Astrocyte (in vitro differentiated cells and primary cell): Measurements from ENCODE around the gene B2M. TPM values are rescaled to one million over a fixed set of nuclear protein-coding genes. Genes with fewer than 3 reads are reported as not detected.

Experiments used
- DNase-seq: peaks from one replicate; pipeline ENCODE4 v3.0.0-alpha.2; 2010; ENCODE audit warnings: low read depth
- FAIRE-seq: peaks from 2 replicates; lab custom pipeline; 2011; peaks lifted over from hg19 to GRCh38; lab: Jason Lieb, UNC
- H2AFZ ChIP-seq: 2 replicates; pipeline ENCODE4 v1.6.0; 2012; ENCODE audit warnings: low read depth, low read length, inconsistent platforms
- H3K27ac ChIP-seq: 2 replicates; pipeline ENCODE4 v1.5.1; 2011; ENCODE audit warnings: low read depth, low read length, inconsistent platforms
- H3K27me3 ChIP-seq: 2 replicates; pipeline ENCODE4 v1.6.0; 2011; ENCODE audit warnings: low read length, inconsistent platforms; ENCODE audit not compliant: insufficient read depth
- H3K36me3 ChIP-seq: 2 replicates; pipeline ENCODE4 v1.5.1; 2011; ENCODE audit warnings: low read length, inconsistent platforms; ENCODE audit not compliant: insufficient read depth
- H3K4me1 ChIP-seq: 2 replicates; pipeline ENCODE4 v1.5.1; 2011; ENCODE audit warnings: low read length, inconsistent platforms; ENCODE audit not compliant: insufficient read depth
- H3K4me2 ChIP-seq: 2 replicates; pipeline ENCODE4 v1.6.0; 2012; ENCODE audit warnings: low read length, inconsistent platforms
- H3K4me3 ChIP-seq: 2 replicates; pipeline ENCODE4 v1.5.1; 2011; ENCODE audit warnings: low read depth, mild to moderate bottlenecking, low read length, inconsistent platforms; ENCODE audit not compliant: insufficient read depth
- H3K79me2 ChIP-seq: 2 replicates; pipeline ENCODE4 v1.6.0; 2012; ENCODE audit warnings: mild to moderate bottlenecking, low read length, inconsistent platforms; ENCODE audit not compliant: insufficient read depth
- H3K9ac ChIP-seq: 2 replicates; pipeline ENCODE4 v1.6.0; 2012; ENCODE audit warnings: mild to moderate bottlenecking, low read length, inconsistent platforms
- H3K9me3 ChIP-seq: 2 replicates; pipeline ENCODE4 v1.5.1; 2012; ENCODE audit warnings: low read depth, mild to moderate bottlenecking, low read length, inconsistent platforms; ENCODE audit not compliant: insufficient read depth
- H4K20me1 ChIP-seq: 2 replicates; pipeline ENCODE4 v1.6.0; 2012; ENCODE audit warnings: low read length, inconsistent platforms; ENCODE audit not compliant: insufficient read depth
- H3K27ac Mint-ChIP-seq: one replicate; pipeline ENCODE4 v1.8.0; 2021; ENCODE audit warnings: mild to moderate bottlenecking, mixed read lengths; ENCODE audit not compliant: unreplicated experiment
- H3K27me3 Mint-ChIP-seq: one replicate; pipeline ENCODE4 v1.8.0; 2021; ENCODE audit warnings: low read depth, mixed read lengths; ENCODE audit not compliant: unreplicated experiment
- H3K36me3 Mint-ChIP-seq: one replicate; pipeline ENCODE4 v1.8.0; 2021; ENCODE audit warnings: low read depth, mixed read lengths; ENCODE audit not compliant: unreplicated experiment
- H3K4me1 Mint-ChIP-seq: one replicate; pipeline ENCODE4 v1.8.0; 2021; ENCODE audit warnings: low read depth, mixed read lengths; ENCODE audit not compliant: unreplicated experiment
- H3K4me3 Mint-ChIP-seq: one replicate; pipeline ENCODE4 v1.8.0; 2021; ENCODE audit warnings: mild to moderate bottlenecking, moderate library complexity, mixed read lengths; ENCODE audit not compliant: unreplicated experiment
- H3K9me3 Mint-ChIP-seq: one replicate; pipeline ENCODE4 v1.8.0; 2021; ENCODE audit warnings: mild to moderate bottlenecking, mixed read lengths; ENCODE audit not compliant: unreplicated experiment
- CTCF ChIP-seq: IDR thresholded peaks from 2 replicates; pipeline ENCODE4 v1.5.1; 2011; ENCODE audit warnings: low read depth, mild to moderate bottlenecking, inconsistent platforms, low read length, moderate library complexity; ENCODE audit not compliant: insufficient read depth
- EZH2 ChIP-seq: IDR thresholded peaks from 2 replicates; pipeline ENCODE4 v1.6.1; 2012; ENCODE audit warnings: mild to moderate bottlenecking, low read length, inconsistent platforms; ENCODE audit not compliant: insufficient read depth
- total RNA-seq: library from RNA; stranded (reverse); gene quantifications from 2 replicates; pipeline ENCODE4 v1.2.1, GENCODE V29; 2021

B2M gene
- total RNA-seq, 1 donor from 2014 or later: 1,708 TPM

DNA sequence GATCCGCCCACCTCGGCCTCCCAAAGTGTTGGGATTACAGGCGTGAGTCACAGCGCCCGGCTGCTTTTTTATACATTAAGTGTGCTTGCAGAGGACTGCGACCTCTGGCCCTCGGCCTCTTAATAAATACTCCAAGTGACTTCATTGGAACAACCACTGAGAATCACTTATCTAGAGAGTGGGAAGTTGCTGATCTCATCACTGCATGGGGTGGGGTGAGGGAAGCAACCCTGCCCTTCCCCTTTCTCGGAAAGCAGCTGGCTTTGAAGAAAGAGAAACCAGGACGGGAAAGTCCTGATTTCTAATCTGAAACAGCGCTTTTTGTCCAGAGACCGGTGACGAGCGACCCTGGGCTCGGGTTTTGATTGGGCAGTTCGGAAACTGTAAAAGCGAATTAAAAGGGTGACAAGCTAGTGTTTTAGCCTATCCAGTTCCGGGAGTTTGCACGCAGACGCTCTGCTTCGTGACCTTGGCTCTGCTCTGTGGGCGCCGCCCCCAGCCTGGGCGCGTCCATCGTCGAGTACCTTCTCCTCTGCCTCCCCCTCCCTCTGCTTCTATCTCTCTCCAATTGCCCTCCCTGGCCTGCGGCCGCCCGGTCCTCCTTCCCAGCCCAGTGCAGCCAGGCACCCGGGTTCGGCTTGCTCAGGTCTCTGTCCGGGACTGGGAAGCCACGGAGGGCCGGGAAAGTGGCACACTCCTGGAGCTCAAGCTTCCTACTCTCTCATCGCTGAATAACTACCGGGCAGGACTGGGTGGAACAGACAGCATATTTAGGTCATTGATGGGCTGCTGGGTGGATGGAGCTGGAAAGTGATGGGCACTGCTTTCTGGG, 17.5 kb downstream of the B2M start:
- no peak for FAIRE-seq
- TF ChIP-seq CTCF: no peak
- TF ChIP-seq EZH2: no peak
- Histone ChIP-seq H3K27me3 (no peaks in the 10 kb centered on the region), H3K4me1 (peaks cover 25% of the 10 kb centered on the region), H3K79me2 (peaks cover 9% of the 10 kb centered on the region), H3K27ac (peak overlapping the region; percentile 87), H2AFZ (peak overlapping the region; percentile 96), H3K4me3 (peak overlapping the region; percentile 89), H3K36me3 (no peaks in the 10 kb centered on the region), H4K20me1 (no peaks in the 10 kb centered on the region), H3K4me2 (peak overlapping the region; percentile 97), H3K9ac (peak overlapping the region; percentile 94), H3K9me3 (no peaks in the 10 kb centered on the region)
- H3K9me3 Mint-ChIP-seq: no peaks in the 10 kb centered on the region
- H3K4me3 Mint-ChIP-seq: peak overlapping the region; percentile 94
- peak; percentile 98 for DNase-seq
- peaks cover 22% of the 10 kb centered on the region for H3K4me1 Mint-ChIP-seq
- H3K36me3 Mint-ChIP-seq: no peaks in the 10 kb centered on the region
- H3K27me3 Mint-ChIP-seq: no peaks in the 10 kb centered on the region
- H3K27ac Mint-ChIP-seq: peak overlapping the region; percentile 96

GRCh38 chr15:44729408-44730127, 18.3 kb downstream of the B2M start:
- H3K27me3 ChIP-seq: no peaks in the 10 kb centered on the region
- peak; percentile 4 for DNase-seq
- H3K4me1 Mint-ChIP-seq: peaks cover 22% of the 10 kb centered on the region
- H3K4me3 Mint-ChIP-seq: peak overlapping the region; percentile 94
- peaks cover 9% of the 10 kb centered on the region for H3K79me2 ChIP-seq
- H3K4me3 ChIP-seq: peak overlapping the region; percentile 89
- H3K9me3 ChIP-seq: no peaks in the 10 kb centered on the region
- no peaks in the 10 kb centered on the region for H3K27me3 Mint-ChIP-seq
- H3K4me2 ChIP-seq: peak overlapping the region; percentile 97
- no peaks in the 10 kb centered on the region for H3K36me3 Mint-ChIP-seq
- H3K36me3 ChIP-seq: no peaks in the 10 kb centered on the region
- no peaks in the 10 kb centered on the region for H4K20me1 ChIP-seq
- TF ChIP-seq EZH2 (no peak), CTCF (no peak)
- peak overlapping the region; percentile 96 for H2AFZ ChIP-seq
- peak overlapping the region; percentile 94 for H3K9ac ChIP-seq
- H3K4me1 ChIP-seq: peaks cover 25% of the 10 kb centered on the region
- H3K27ac ChIP-seq: peak overlapping the region; percentile 87
- H3K27ac Mint-ChIP-seq: peak overlapping the region; percentile 96
- no peaks in the 10 kb centered on the region for H3K9me3 Mint-ChIP-seq
- no peak for FAIRE-seq
